Astrocyte of the cerebellum (primary cell): ENCODE results near the gene CERS6.

Experiments
- DNase-seq: peaks from one replicate; pipeline ENCODE4 v3.0.0-alpha.2; 2011; ENCODE audit warnings: low read depth
- H3K4me3 ChIP-seq: 2 replicates; pipeline ENCODE4 v1.5.1; 2011; ENCODE audit warnings: mild to moderate bottlenecking, low read depth, low read length, moderate library complexity
- CTCF ChIP-seq: IDR thresholded peaks from 2 replicates; pipeline ENCODE4 v1.5.1; 2012; ENCODE audit warnings: low read length, low read depth, moderate library complexity, mild to moderate bottlenecking; ENCODE audit errors: missing control alignments
- in situ Hi-C: cut with HindIII; loops from 2 replicates; pipeline ENCODE4 v1.10.0; 2017; ENCODE audit warnings: low sequenced_read_pairs

The CERS6 gene

GRCh38 chr2:168602846-168603401 lies 146.9 kb downstream of the CERS6 start:
- no peak overlapping the region for H3K4me3 ChIP-seq
- TF ChIP-seq CTCF = no peak
- DNase-seq = no peak
- in situ Hi-C loops = no loop called here

- DNase-seq = no peak
- in situ Hi-C loops = no loop called here
- TF ChIP-seq CTCF = no peak
- H3K4me3 ChIP-seq = no peak overlapping the region
These were observed 147.4 kb downstream of the CERS6 start for GRCh38 chr2:168603439-168603961.

- H3K4me3 ChIP-seq = no peak overlapping the region
- in situ Hi-C loops = no loop called here
- TF ChIP-seq CTCF = no peak
- no peak for DNase-seq
These were observed 148.2 kb downstream of the CERS6 start for GRCh38 chr2:168604252-168604651.

DNA sequence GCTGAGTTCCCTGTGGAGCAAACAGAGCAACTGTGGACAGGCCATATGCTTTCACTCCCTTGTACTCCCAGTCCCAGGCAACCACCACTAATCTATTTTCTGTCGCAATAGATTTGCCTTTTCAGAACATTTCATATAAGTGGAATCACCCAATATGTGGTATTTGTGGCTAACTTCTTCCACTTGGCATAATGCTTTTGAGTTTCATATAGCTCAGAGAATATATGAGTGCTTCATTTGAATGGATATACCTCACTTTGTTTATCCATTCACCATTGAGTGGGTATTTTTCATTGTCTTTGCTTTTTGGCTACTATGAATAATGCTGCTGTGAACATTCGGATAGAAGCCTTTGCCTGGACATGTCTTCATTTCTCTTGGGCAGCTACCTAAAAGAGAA lies 151.9 kb downstream of the CERS6 start:
- in situ Hi-C loops = no loop called here
- DNase-seq = no peak
- TF ChIP-seq CTCF = no peak
- no peak overlapping the region for H3K4me3 ChIP-seq

- DNase-seq = no peak
- no peak for TF ChIP-seq CTCF
- H3K4me3 ChIP-seq = no peak overlapping the region
- in situ Hi-C loops = no loop called here
These were observed 152.7 kb downstream of the CERS6 start for GRCh38 chr2:168608796-168609195.

DNA sequence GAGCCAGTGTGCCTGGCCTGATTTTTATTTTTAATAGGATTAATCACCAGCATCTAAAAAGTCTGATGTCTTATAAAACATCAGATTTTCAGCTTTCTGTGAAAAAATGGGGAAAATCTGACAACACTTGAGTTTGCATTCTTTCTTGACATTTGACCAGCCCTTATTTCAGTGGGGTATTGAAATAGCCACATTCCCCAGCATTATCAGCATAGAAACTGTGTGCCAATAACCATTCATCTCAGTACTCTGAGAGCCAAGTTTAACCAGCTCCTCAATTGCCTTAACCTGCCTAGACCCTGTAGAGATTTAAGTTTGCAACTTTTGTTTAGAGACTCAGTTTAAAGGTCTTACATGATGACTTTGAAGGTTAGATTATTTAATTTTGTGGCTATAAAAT lies 155.0 kb downstream of the CERS6 start:
- no peak for TF ChIP-seq CTCF
- DNase-seq = no peak
- in situ Hi-C loops = no loop called here
- no peak overlapping the region for H3K4me3 ChIP-seq
